Stimulated activated CD8-positive, alpha-beta memory T cell treated with anti-CD3 and anti-CD28 coated beads, Interleukin-4, amount 100 ng/mL, for 24 hours (primary cell): ENCODE results near the gene HS2ST1.
"Not testable (repeated sequence)": the region's sequence is repeated elsewhere in the genome, so short reads cannot be mapped to it uniquely, and the experiment has no call there.

Experiments used
- DNase-seq: peaks from one replicate; pipeline ENCODE4 v3.0.0-alpha.2; 2020; ENCODE audit warnings: low read depth

The HS2ST1 gene

GRCh38 chr1:86925742-86926141, 11.3 kb downstream of the HS2ST1 start:
- DNase-seq, result no peak

DNA sequence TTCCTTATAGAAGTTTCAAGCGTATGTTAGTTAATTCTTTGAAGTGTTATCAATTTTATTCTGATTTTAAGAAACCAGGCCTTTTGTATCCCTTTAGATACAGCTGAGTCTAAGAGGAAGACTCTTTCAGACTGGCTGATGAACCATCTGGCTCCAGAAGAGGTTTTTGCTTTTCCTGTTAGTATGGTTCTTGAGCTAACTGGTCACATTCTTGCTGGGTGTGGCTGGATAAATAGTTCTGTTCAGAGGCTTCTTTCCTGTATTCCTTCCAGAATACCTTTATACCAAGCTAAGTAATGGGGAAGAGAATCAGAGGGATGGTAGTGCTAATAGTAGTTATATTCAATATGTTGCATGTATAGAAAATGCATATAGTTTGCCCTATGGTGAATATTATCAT, 12.4 kb downstream of the HS2ST1 start:
- DNase-seq, result no peak

DNA sequence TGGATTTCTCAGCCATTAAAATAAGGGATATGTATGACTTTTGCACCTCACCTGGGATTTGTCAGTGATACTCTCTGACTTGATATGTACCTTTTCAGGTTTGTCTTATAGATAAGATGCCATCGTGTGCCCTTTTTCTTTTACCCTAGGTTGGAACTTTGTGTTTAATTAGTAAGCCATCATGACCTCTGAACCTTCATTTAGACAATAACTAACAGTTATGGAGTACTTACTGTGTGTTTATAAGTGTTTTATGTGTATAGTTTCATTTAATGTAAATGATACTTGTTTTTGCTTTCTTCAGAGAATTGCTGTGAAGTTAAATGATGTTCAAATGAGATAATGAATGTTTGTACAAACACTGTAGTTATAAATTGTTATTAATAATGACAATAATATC, 14.4 kb downstream of the HS2ST1 start:
- no peak for DNase-seq

DNA sequence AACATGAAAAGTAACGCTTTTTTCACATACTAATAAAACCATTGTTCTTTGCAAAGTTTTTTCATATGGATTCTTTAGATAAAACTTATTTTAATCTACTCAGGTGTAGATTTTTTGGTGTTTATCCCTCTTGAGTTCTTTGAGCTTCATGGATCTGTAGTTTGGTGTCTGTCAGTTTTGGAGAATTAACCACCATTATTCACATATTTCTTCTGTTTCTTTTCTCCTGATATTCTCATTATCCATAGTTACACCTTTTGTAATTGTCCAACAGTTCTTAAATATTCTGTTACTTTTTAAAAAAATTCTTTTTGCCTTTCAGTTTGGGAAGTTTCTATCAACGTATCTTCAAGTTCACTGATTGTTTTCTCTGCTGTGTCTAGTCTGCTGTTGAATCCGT, 18.6 kb downstream of the HS2ST1 start:
- DNase-seq, result no peak

DNA sequence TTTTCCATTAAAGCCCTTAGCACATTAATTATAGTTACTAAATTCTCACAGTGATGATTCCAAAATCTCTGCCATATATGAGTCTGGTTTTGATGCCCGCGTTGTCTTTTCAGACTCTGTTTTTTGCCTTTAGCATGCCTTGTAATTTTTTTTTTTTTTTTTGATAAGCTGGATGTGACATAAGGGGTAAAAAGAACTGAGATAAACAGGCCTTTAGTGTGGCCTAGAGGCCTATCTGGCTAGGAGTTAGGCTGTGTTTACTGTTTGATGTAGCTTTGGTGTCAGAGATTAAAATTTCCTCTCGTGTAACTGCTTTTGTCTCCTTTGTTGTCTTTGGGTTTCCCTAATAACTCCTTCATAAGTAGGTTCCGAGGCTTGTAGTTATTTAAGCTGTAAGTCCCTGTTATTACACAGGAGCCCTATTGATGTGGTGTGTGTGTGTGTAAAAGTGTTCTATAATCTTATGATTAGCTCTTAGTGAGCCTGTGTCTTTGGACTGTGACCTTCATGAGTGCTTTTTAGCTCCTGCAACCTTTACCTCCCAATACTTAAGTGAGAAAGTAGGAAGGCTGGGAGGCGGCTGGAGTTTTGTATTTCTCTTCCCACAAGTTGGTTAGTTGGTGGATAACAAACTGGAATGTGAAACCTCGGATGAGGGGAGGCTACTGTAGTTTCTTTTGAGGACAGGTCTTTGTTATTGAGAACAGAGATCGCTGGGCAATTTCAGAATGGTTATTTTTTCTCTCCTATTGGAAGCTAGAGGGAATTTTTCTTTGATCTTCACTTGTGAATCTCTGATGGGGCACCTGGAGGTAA, 19.3 kb downstream of the HS2ST1 start:
- no peak for DNase-seq

DNA sequence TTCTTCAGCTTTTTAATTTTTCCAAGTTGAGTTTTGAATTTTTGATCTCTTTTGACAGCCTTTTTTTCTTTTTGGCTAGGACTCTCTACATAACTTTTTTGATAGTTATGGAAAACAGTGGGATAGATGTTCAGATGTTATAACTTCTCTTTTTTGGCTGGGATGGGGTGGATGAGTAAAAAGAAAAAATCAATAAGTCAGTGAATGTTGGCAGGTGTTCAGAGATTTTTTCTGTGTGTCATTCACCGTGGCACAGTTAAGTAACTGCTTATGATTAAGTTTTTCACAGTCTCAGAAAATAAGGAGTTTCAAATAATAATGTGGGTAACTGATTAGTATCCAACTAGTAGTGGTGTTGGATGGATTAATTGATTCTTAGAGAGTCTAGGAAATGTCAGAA, 24.0 kb downstream of the HS2ST1 start:
- no peak for DNase-seq

GRCh38 chr1:86938855-86939254, 24.4 kb downstream of the HS2ST1 start:
- DNase-seq, result no peak

- DNase-seq, result no peak
These were observed 25.0 kb downstream of the HS2ST1 start for GRCh38 chr1:86939406-86939805.

- DNase-seq, result no peak
These were observed 26.2 kb downstream of the HS2ST1 start for GRCh38 chr1:86940599-86940998.

- DNase-seq, result no peak
These were observed 27.6 kb downstream of the HS2ST1 start for GRCh38 chr1:86942042-86942441.

- no peak for DNase-seq
These were observed 28.3 kb downstream of the HS2ST1 start for GRCh38 chr1:86942743-86943142.

- DNase-seq, result no peak
These were observed 33.8 kb downstream of the HS2ST1 start for GRCh38 chr1:86948212-86948611.

DNA sequence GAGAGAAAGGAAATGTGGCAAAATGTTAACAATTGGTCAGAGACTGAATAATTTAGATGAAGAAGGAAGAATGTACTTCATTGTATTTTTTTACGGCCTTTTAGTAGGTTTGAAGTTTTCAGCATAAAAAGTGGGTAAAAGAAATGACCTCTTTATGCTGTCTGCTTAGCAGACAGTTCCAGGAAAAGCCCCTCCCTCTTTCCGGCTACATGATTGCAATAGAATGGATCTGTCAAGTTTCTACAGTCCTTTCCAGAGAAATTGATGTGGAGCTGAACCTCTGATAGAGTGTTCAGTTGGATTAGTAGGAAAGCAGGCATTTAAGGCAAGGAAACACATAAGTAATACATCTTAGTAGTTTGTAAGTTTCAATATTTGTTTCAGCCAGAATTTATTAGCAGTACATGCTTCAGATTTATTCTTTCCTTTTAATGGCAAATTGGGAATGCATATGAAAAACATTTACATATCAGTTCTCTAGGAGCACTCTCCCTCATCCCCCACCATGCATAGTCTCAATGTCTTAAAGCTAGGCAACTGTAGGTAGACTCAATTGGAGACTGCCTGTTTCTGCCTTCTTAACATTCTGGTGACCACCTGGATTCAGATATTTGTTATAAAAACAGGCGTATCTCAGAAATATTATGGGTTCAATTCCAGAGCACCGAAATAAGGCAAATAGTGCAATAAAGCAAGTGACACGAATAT, 36.4 kb downstream of the HS2ST1 start:
- no peak for DNase-seq

GRCh38 chr1:86951430-86951829, 37.0 kb downstream of the HS2ST1 start:
- no peak for DNase-seq

- DNase-seq, result no peak
These were observed 38.7 kb downstream of the HS2ST1 start for GRCh38 chr1:86953167-86953566.

- no peak for DNase-seq
These were observed 41.2 kb downstream of the HS2ST1 start for GRCh38 chr1:86955678-86956077.

DNA sequence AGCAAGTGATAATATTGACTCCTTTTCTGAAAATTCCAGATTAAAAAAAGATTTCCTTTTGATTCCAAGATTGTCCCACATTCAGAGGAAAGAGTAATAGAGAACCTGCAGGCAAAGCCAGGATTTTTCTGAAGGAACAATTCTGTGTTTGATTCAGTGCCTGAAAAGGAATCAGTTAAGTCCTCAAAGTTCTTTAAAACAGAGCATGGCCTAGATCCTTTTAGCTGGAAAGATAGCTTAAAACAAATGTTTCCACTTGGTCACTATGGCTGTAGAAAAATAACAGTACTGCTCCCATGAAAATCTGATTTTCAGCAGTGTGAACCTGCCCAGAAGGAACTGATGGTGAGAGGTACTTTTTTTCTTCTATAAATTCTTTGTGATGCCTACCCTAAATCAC, 41.8 kb downstream of the HS2ST1 start:
- DNase-seq, result no peak

- no peak for DNase-seq
These were observed 42.8 kb downstream of the HS2ST1 start for GRCh38 chr1:86957221-86957620.

GRCh38 chr1:86960548-86960947, 46.1 kb downstream of the HS2ST1 start:
- no peak for DNase-seq

DNA sequence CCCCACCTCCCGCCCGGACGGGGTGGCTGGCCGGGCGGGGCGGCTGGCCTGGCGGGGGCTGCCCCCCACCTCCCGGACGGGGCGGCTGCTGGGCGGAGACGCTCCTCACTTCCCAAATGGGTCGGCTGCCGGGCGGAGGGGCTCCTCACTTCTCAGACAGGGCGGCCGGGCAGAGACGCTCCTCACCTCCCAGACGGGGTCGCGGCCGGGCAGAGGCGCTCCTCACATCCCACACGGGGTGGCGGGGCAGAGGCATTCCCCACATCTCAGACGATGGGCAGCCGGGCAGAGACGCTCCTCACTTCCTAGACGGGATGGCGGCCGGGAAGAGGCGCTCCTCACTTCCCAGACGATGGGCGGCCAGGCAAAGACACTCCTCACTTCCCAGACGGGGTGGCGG, 49.4 kb downstream of the HS2ST1 start:
- not testable (repeated sequence) for DNase-seq

DNA sequence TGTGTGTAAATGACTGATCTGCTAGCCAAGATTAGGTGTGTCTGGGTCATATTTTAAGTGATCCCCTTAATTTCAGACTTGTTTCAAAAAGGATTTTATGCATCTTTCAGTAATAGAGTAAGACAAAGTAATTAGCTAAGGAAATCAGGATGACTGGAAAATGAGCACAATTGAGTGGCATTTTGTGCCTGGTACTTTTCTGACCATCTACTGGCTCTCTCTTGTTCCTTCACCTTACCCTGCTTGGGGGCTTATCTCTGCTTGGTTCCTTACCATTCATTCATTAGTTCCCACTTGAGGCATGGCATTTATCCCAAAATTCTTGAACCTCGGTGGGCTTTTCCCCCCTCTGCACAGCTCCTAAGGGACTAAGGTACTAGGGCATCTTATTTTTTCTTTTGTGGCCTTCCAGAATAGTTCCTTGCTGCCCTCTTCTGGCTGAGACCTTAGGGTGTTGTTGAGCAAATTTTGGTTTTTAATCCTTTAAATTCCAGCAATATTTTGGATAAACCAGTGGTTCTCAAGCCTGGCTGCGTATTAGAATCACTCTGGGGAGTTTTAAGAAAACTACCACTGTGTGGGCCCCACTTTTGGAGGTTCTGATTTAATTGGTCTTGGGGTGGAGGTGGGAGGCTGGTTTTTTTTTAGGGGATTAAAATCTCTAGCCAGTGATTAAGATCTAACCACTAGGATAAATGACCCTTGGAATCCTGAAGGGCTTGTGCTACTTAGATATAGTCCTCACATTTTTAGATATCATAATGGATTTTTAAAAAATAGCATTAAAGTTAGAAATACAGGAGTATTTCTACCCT, 50.8 kb downstream of the HS2ST1 start:
- no peak for DNase-seq

DNA sequence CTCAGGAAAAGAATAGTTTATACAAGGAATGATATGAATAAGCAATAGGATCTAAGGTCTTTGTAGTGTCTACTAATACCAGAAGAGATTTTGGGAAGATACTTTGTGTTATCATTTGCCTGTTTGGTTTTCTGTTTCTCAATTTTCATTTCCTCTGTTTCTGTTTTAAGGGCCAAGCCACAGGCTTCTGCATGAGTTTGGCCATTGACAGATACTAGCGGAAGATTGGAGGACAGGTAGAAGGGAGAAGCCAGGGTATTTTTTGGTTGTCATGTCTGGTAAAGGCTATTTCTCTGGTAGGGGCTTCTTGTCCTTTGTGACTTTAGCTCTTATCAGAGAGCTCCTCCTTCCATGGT, 51.4 kb downstream of the HS2ST1 start:
- no peak for DNase-seq

DNA sequence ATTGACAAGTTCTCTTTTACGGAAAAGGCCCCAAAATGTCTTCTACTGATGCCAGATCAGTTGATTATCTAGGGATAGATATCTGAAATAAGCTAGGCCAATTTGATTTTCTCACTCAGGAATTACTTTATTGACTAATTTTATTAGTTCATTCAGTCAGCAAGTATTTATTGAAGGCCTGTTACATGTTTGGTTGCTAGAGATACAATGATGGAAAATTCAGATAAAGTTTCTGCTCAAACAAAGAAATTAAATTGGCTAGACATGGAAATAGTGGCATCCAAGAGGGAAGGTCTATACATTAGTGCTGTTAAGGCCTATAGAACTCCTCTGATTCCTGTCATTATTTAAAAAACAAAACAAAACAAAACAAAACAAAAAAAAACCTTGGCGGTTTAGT, 56.5 kb downstream of the HS2ST1 start:
- no peak for DNase-seq
